K562 (cell line): ENCODE measurements around the gene CBL. TPM values are rescaled to one million over a fixed set of nuclear protein-coding genes. Genes with fewer than 3 reads are reported as not detected.
A peak's percentile ranks its signal among the peaks of the same experiment; 100 is the strongest.

ENCODE experiments used
- ATAC-seq: fragments of 200-7000 bp; cut with Tn5 transposase; 3 replicates; pipeline ENCODE4 v1.9.1; 2020; ENCODE audit warnings: moderate library complexity
- BruUV-seq: library from RNA; stranded (reverse); fragments of 400-500 nt; replicated peaks from 2 replicates; lab custom pipeline; 2021; lab: Mats Ljungman, UMichigan
- CTCF ChIA-PET: fragments of 300-600 bp; formaldehyde crosslinking; extraction: SDS; loops from one replicate; lab custom pipeline; 2021; ENCODE audit warnings: low intra/inter-chr PET ratio; lab: Yijun Ruan, JAX
- POLR2A ChIA-PET: fragments of 300-600, 350-650 bp; sonication (Branson Sonifier 250); formaldehyde crosslinking; extraction: SDS; loops from one replicate; lab custom pipeline; 2021; ENCODE audit warnings: antibody characterized with exemption, inconsistent platforms; lab: Yijun Ruan, JAX
- DNase-seq, 4 experiments: peaks; one replicate each; pipeline versions ENCODE4 v3.0.0 to v3.0.0-alpha.2; 2011 to 2018; ENCODE audit warnings: low spot score in 3 of 4, mixed read lengths in 3 of 4; ENCODE audit errors: extremely low read depth in 1 of 4
- FAIRE-seq: peaks from 2 replicates; lab custom pipeline; 2011; peaks lifted over from hg19 to GRCh38; lab: Jason Lieb, UNC
- H2AFZ ChIP-seq: 2 replicates; pipeline ENCODE4 v1.6.0; 2011; ENCODE audit warnings: low read depth, low read length, control low read depth, inconsistent platforms
- H3K27ac ChIP-seq: fragments of 200-600 bp; 3 replicates; pipeline ENCODE4 v1.8.0; 2011; ENCODE audit warnings: low read depth, mild to moderate bottlenecking, control low read depth, inconsistent platforms, low read length, moderate library complexity, mixed read lengths; ENCODE audit errors: extremely low read depth
- H3K27me3 ChIP-seq, 2 experiments: fragments of 300-600 bp in 1 of 2; 2 replicates in 1 of 2; 3 replicates in 1 of 2; pipeline versions ENCODE4 v1.6.0 to v1.8.0; 2011; ENCODE audit warnings: inconsistent platforms in 2 of 2, low read length in 2 of 2, mild to moderate bottlenecking in 1 of 2, mixed read lengths in 1 of 2, moderate library complexity in 1 of 2; ENCODE audit not compliant: control insufficient read depth in 2 of 2, insufficient read depth in 2 of 2
- H3K36me3 ChIP-seq: fragments of 300-600 bp; 3 replicates; pipeline ENCODE4 v1.8.0; 2011; ENCODE audit warnings: mild to moderate bottlenecking, low read length, inconsistent platforms; ENCODE audit not compliant: control insufficient read depth, insufficient read depth
- H3K4me1 ChIP-seq, 2 experiments: fragments of 200-600 bp in 1 of 2; replicated peaks in 1 of 2; 2 replicates in 1 of 2; 3 replicates in 1 of 2; pipeline versions ENCODE4 v1.5.1 to v1.8.0; 2011; ENCODE audit warnings: inconsistent platforms in 2 of 2, low read length in 2 of 2, mild to moderate bottlenecking in 1 of 2, mixed read lengths in 1 of 2, moderate library complexity in 1 of 2; ENCODE audit not compliant: control insufficient read depth in 2 of 2, insufficient read depth in 2 of 2
- H3K4me2 ChIP-seq: 2 replicates; pipeline ENCODE4 v1.6.1; 2011; ENCODE audit warnings: low read length, control low read depth, inconsistent platforms, mixed read lengths; ENCODE audit not compliant: insufficient read depth
- H3K4me3 ChIP-seq: fragments of 200-600 bp; sonication (generic), shearing (Covaris generic); 2 replicates; pipeline ENCODE4 v1.5.1; 2016; ENCODE audit warnings: control low read depth, inconsistent platforms
- H3K79me2 ChIP-seq: fragments of 200-600 bp; 3 replicates; pipeline ENCODE4 v1.8.0; 2011; ENCODE audit warnings: low read length, inconsistent platforms; ENCODE audit not compliant: control insufficient read depth, insufficient read depth
- H3K9ac ChIP-seq, 2 experiments: 2 replicates each; pipeline versions ENCODE4 v1.6.0 to v1.6.1; 2011; ENCODE audit warnings: low read depth in 2 of 2, low read length in 2 of 2, control low read depth in 1 of 2, inconsistent platforms in 1 of 2, mild to moderate bottlenecking in 1 of 2, mixed read lengths in 1 of 2; ENCODE audit not compliant: insufficient read depth in 1 of 2
- H3K9me1 ChIP-seq: one replicate; pipeline ENCODE4 v1.6.0; 2011; ENCODE audit warnings: inconsistent platforms, mild to moderate bottlenecking, low read length, moderate library complexity; ENCODE audit not compliant: control insufficient read depth, insufficient read depth
- H3K9me3 ChIP-seq: replicated peaks from 2 replicates; pipeline ENCODE4 v1.5.1; 2011; ENCODE audit warnings: low read depth, low read length, inconsistent platforms; ENCODE audit not compliant: control insufficient read depth, insufficient read depth
- H4K20me1 ChIP-seq: replicated peaks from 2 replicates; pipeline ENCODE4 v1.6.1; 2011; ENCODE audit warnings: low read length, inconsistent platforms, mixed read lengths; ENCODE audit not compliant: control insufficient read depth, insufficient read depth
- CREB1 ChIP-seq, 2 experiments: sonication (generic) in 1 of 2; formaldehyde crosslinking in 1 of 2; IDR thresholded peaks; 2 replicates each; pipeline versions ENCODE4 v1.6.1 to v1.8.0; 2012 to 2022; ENCODE audit warnings: inconsistent platforms in 1 of 2, mild to moderate bottlenecking in 1 of 2, missing genetic modification reagents in 1 of 2, moderate library complexity in 1 of 2
- FOXA3 ChIP-seq, 2 experiments: fragments of 450-650 bp in 1 of 2; sonication (generic) in 1 of 2; formaldehyde crosslinking; IDR thresholded peaks in 1 of 2; conservative IDR thresholded peaks in 1 of 2; 2 replicates each; pipeline versions ENCODE4 v1.4.0 to v1.8.0; 2020 to 2022; ENCODE audit warnings: mild to moderate bottlenecking in 2 of 2, missing genetic modification reagents in 1 of 2
- GTF2F1 ChIP-seq: IDR thresholded peaks from 2 replicates; pipeline ENCODE4 v1.6.1; 2011; ENCODE audit warnings: low read depth, low read length, improper control_type of control experiment
- HDAC1 ChIP-seq, 2 experiments: fragments of 450-650 bp; IDR thresholded peaks; 2 replicates each; pipeline ENCODE4 v1.6.1; 2016 to 2017; ENCODE audit warnings: inconsistent platforms in 1 of 2, mild to moderate bottlenecking in 1 of 2, moderate library complexity in 1 of 2
- HNRNPH1 ChIP-seq: fragments of 200-400 bp; formaldehyde crosslinking; optimal IDR thresholded peaks from 2 replicates; pipeline ENCODE3; 2017; ENCODE audit warnings: low read depth, mild to moderate bottlenecking, low read length, moderate library complexity
- ILK ChIP-seq: fragments of 450-650 bp; IDR thresholded peaks from 2 replicates; pipeline ENCODE4 v1.6.1; 2016; ENCODE audit warnings: missing genetic modification characterization, low read depth, mild to moderate bottlenecking, missing compliant biosample characterization, moderate library complexity, borderline replicate concordance
- MEF2D ChIP-seq: conservative IDR thresholded peaks from 2 replicates; pipeline ENCODE4 v1.6.1; 2016; ENCODE audit warnings: low read depth, missing genetic modification characterization, missing compliant biosample characterization
- MTA2 ChIP-seq: fragments of 450-650 bp; IDR thresholded peaks from 2 replicates; pipeline ENCODE4 v1.6.1; 2016; ENCODE audit warnings: low read depth
- MYBL2 ChIP-seq, 2 experiments: fragments of 450-650 bp in 1 of 2; sonication (generic) in 1 of 2; formaldehyde crosslinking in 1 of 2; IDR thresholded peaks; 2 replicates each; pipeline versions ENCODE4 v1.6.1 to v1.8.1; 2017 to 2022; ENCODE audit warnings: borderline replicate concordance in 1 of 2, inconsistent platforms in 1 of 2, low read depth in 1 of 2, mild to moderate bottlenecking in 1 of 2, missing genetic modification reagents in 1 of 2, moderate library complexity in 1 of 2
- NCOR1 ChIP-seq: fragments of 450-650 bp; IDR thresholded peaks from 2 replicates; pipeline ENCODE4 v1.6.1; 2016; ENCODE audit warnings: mild to moderate bottlenecking, moderate library complexity
- NFRKB ChIP-seq: fragments of 450-650 bp; IDR thresholded peaks from 2 replicates; pipeline ENCODE4 v1.6.1; 2016; ENCODE audit warnings: low read depth
- RBM14 ChIP-seq: fragments of 200-400 bp; formaldehyde crosslinking; IDR thresholded peaks from 2 replicates; pipeline ENCODE4 v1.6.1; 2018; ENCODE audit warnings: low read depth, mild to moderate bottlenecking, low read length, moderate library complexity, borderline replicate concordance; ENCODE audit not compliant: insufficient read depth
- ZNF146 ChIP-seq: IDR thresholded peaks from one replicate; pipeline ENCODE4 v1.6.1; 2018; ENCODE audit warnings: missing compliant biosample characterization; ENCODE audit not compliant: unreplicated experiment
- WGBS: fragments of 100-300 bp; shearing (Covaris generic); methylation state at CpG from one replicate; pipeline ENCODE4 v1.1.6; 2016; ENCODE audit warnings: low coverage, mixed read lengths; ENCODE audit not compliant: insufficient coverage; ENCODE audit errors: missing lambda C conversion rate; 5-methylcytosine and 5-hydroxymethylcytosine counted together
- in situ Hi-C: fragments of 300-500 bp; cut with MboI; formaldehyde crosslinking; loops from 4 replicates; pipeline ENCODE4 v1.15.0; 2018; ENCODE audit warnings: inconsistent platforms, mixed read lengths
- intact Hi-C: fragments of 100-400 bp; cut with micrococcal nuclease; formaldehyde crosslinking; loops from 2 replicates; pipeline ENCODE4 v1.14.2; 2022
- polyA plus RNA-seq, 8 experiments: library from polyadenylated mRNA; depleted of rRNA in 4 of 8; stranded (reverse) in 5 of 8; unstranded in 3 of 8; fragments of >200 nt; fragmentation: Nextera tagmentation in 2 of 8; fragmentation: Illumina TruSeq in 1 of 8; extraction: Ambion mirVana in 2 of 8; extraction: Trizol in 1 of 8; gene quantifications; 2 replicates each; pipeline versions ENCODE4 v1.2.1 to v1.2.3, GENCODE V29; 2011 to 2014; ENCODE audit warnings: inconsistent platforms in 1 of 8, missing spikeins in 1 of 8
- total RNA-seq, 7 experiments: library from RNA; depleted of rRNA in 6 of 7; stranded (reverse); fragments of >200 nt in 6 of 7; fragmentation: Illumina TruSeq in 2 of 7; extraction: Trizol in 2 of 7; gene quantifications; 2 replicates each; pipeline versions ENCODE4 v1.2.1 to v1.2.3, GENCODE V29; 2011 to 2021; ENCODE audit warnings: low replicate concordance in 1 of 7
- TF ChIP-seq, protein P1 (sequence below): sonication (generic); formaldehyde crosslinking; IDR thresholded peaks from 2 replicates; pipeline ENCODE4 v1.8.0; 2022; ENCODE audit warnings: mild to moderate bottlenecking, missing genetic modification reagents
- TF ChIP-seq, protein P2 (sequence below): fragments of 450-650 bp; conservative IDR thresholded peaks from 2 replicates; pipeline ENCODE4 v1.6.1; 2016; ENCODE audit warnings: missing genetic modification characterization, low read depth, mild to moderate bottlenecking, missing compliant biosample characterization, moderate library complexity
- TF ChIP-seq, protein P3 (sequence below), 2 experiments: fragments of 450-650 bp in 1 of 2; sonication (generic) in 1 of 2; formaldehyde crosslinking in 1 of 2; IDR thresholded peaks in 1 of 2; conservative IDR thresholded peaks in 1 of 2; 2 replicates each; pipeline versions ENCODE4 v1.6.1 to v1.8.1; 2016 to 2023; ENCODE audit warnings: mild to moderate bottlenecking in 2 of 2, moderate library complexity in 2 of 2, inconsistent platforms in 1 of 2, missing genetic modification reagents in 1 of 2
- TF ChIP-seq, protein P4 (sequence below): sonication (generic); formaldehyde crosslinking; IDR thresholded peaks from 2 replicates; pipeline ENCODE4 v1.8.0; 2022; ENCODE audit warnings: mild to moderate bottlenecking, missing genetic modification reagents

The CBL gene
- total and polyA plus RNA-seq, 9 of the 15 experiments (the other 6 are each of a cell fraction or from before 2014, with no cell fraction given): 3.2 to 24.9 (median 9.9) TPM

DNA sequence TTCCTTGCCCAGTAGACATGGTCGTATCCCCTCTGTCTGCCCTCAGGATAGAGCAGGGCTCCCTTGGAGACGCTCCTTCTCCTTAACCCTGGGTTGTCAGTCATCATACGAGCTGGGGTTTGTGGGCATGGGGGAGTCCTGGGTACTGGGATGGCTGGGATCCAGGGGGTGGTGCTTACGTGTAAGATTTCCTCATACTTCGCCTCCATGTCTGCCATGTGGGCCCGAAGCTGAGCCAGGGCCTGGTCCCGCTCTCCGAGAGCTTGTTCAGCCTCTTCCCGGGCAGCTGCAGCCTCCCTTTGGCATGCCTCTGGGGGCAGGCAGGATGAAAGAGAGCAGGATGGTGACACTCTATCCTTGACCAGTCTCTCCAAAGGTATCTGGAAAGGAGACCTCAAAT, 15.6 kb upstream of the CBL start:
- TF ChIP-seq CREB1 (IDR thresholded peaks at IDR 0.05) (no peak), CREB1 (CRISPR knock-in tag; IDR thresholded peaks at IDR 0.05) (no peak), MYBL2 (IDR thresholded peaks at IDR 0.05; ENCODE audit: low read depth) (no peak), MYBL2 (CRISPR knock-in tag; IDR thresholded peaks at IDR 0.05; ENCODE audit: borderline replicate concordance) (no peak), FOXA3 (CRISPR knock-in tag; conservative IDR thresholded peaks at IDR 0.05 in 1 of 2, IDR thresholded peaks at IDR 0.05 in 1 of 2) (no peak), GTF2F1 (no peak), ZNF146 (CRISPR knock-in tag) (no peak), ILK (no peak), MTA2 (no peak), MEF2D (no peak), NCOR1 (no peak), HNRNPH1 (no peak), NFRKB (no peak), RBM14 (no peak), HDAC1 (IDR thresholded peaks at IDR 0.05) (no peak)
- TF ChIP-seq, protein P1, sequence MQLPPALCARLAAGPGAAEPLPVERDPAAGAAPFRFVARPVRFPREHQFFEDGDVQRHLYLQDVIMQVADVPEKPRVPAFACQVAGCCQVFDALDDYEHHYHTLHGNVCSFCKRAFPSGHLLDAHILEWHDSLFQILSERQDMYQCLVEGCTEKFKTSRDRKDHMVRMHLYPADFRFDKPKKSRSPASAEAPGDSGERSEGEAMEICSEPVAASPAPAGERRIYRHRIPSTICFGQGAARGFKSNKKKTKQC (CRISPR knock-in tag): no peak
- TF ChIP-seq, protein P2, sequence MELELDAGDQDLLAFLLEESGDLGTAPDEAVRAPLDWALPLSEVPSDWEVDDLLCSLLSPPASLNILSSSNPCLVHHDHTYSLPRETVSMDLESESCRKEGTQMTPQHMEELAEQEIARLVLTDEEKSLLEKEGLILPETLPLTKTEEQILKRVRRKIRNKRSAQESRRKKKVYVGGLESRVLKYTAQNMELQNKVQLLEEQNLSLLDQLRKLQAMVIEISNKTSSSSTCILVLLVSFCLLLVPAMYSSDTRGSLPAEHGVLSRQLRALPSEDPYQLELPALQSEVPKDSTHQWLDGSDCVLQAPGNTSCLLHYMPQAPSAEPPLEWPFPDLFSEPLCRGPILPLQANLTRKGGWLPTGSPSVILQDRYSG: no peak
- TF ChIP-seq, protein P3, sequence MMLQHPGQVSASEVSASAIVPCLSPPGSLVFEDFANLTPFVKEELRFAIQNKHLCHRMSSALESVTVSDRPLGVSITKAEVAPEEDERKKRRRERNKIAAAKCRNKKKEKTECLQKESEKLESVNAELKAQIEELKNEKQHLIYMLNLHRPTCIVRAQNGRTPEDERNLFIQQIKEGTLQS (IDR thresholded peaks at IDR 0.05): no peak
- TF ChIP-seq, protein P3 (CRISPR knock-in tag; conservative IDR thresholded peaks at IDR 0.05): no peak
- TF ChIP-seq, protein P4, sequence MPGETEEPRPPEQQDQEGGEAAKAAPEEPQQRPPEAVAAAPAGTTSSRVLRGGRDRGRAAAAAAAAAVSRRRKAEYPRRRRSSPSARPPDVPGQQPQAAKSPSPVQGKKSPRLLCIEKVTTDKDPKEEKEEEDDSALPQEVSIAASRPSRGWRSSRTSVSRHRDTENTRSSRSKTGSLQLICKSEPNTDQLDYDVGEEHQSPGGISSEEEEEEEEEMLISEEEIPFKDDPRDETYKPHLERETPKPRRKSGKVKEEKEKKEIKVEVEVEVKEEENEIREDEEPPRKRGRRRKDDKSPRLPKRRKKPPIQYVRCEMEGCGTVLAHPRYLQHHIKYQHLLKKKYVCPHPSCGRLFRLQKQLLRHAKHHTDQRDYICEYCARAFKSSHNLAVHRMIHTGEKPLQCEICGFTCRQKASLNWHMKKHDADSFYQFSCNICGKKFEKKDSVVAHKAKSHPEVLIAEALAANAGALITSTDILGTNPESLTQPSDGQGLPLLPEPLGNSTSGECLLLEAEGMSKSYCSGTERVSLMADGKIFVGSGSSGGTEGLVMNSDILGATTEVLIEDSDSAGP (CRISPR knock-in tag): no peak
- DNase-seq (peak in 1 of 4 experiments; percentile 9), ATAC-seq (no peak), FAIRE-seq (no peak)
- Histone ChIP-seq H3K79me2 (no peaks in the 10 kb centered on the region), H3K9me3 (no peaks in the 10 kb centered on the region), H3K9ac (0 out of 4 replicates have a peak overlapping the region, but pooled peaks of 1 of the 2 experiments have one; percentile 36), H3K27ac (no peak overlapping the region), H3K4me2 (no peak overlapping the region), H3K36me3 (no peaks in the 10 kb centered on the region), H2AFZ (no peak overlapping the region), H3K27me3 (no peaks in the 10 kb centered on the region; a peak in 1 of 5 replicates), H3K4me1 (peaks cover 7 to 30% of the 10 kb centered on the region in 2 experiments; a peak in 4 of 5 replicates), H3K4me3 (no peak overlapping the region), H3K9me1 (no peaks in the 10 kb centered on the region), H4K20me1 (no peaks in the 10 kb centered on the region)
- in situ Hi-C loops (no loop called here), intact Hi-C loops (no loop called here)
- BruUV-seq: no TSS peak
- ChIA-PET POLR2A (interaction anchor here (0.5 to 1.7 kb wide), 5 partner anchors 10 to 1099 kb away, joined by 3 to 5 read pairs (median 3); partner anchors contain the start of gene NLRX1), CTCF (no interaction called here)
- WGBS: 43% methylated on average over 9 of the region's 9 CpGs
